ENCODE data around the gene DCAF5. TPM values are rescaled to one million over a fixed set of nuclear protein-coding genes. Genes with fewer than 3 reads are reported as not detected.

Gene DCAF5
- total and polyA plus RNA-seq, 2 of the 13 experiments (the other 11 are each of a cell fraction or from before 2014, with no cell fraction given): 13.4 to 31.6 TPM

- TF ChIP-seq, protein P1, sequence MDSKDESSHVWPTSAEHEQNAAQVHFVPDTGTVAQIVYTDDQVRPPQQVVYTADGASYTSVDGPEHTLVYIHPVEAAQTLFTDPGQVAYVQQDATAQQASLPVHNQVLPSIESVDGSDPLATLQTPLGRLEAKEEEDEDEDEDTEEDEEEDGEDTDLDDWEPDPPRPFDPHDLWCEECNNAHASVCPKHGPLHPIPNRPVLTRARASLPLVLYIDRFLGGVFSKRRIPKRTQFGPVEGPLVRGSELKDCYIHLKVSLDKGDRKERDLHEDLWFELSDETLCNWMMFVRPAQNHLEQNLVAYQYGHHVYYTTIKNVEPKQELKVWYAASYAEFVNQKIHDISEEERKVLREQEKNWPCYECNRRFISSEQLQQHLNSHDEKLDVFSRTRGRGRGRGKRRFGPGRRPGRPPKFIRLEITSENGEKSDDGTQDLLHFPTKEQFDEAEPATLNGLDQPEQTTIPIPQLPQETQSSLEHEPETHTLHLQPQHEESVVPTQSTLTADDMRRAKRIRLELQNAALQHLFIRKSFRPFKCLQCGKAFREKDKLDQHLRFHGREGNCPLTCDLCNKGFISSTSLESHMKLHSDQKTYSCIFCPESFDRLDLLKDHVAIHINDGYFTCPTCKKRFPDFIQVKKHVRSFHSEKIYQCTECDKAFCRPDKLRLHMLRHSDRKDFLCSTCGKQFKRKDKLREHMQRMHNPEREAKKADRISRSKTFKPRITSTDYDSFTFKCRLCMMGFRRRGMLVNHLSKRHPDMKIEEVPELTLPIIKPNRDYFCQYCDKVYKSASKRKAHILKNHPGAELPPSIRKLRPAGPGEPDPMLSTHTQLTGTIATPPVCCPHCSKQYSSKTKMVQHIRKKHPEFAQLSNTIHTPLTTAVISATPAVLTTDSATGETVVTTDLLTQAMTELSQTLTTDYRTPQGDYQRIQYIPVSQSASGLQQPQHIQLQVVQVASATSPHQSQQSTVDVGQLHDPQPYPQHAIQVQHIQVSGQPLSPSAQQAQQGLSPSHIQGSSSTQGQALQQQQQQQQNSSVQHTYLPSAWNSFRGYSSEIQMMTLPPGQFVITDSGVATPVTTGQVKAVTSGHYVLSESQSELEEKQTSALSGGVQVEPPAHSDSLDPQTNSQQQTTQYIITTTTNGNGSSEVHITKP (CRISPR knock-in tag; IDR thresholded peaks at IDR 0.05; ENCODE audit: low read depth): no peak
- TF ChIP-seq FLYWCH1 (CRISPR knock-in tag; IDR thresholded peaks at IDR 0.05) (no peak), DMAP1 (CRISPR knock-in tag; IDR thresholded peaks at IDR 0.05) (no peak; the same call in 1 of the 2 replicates), SNAPC2 (CRISPR knock-in tag; IDR thresholded peaks at IDR 0.05) (no peak), ZNF446 (CRISPR knock-in tag; IDR thresholded peaks at IDR 0.05) (no peak), ZC3H13 (CRISPR knock-in tag; IDR thresholded peaks at IDR 0.05) (no peak), HOXA7 (CRISPR knock-in tag; IDR thresholded peaks at IDR 0.05) (no peak), POLR2AphosphoS2 (IDR thresholded peaks at IDR 0.05; ENCODE audit: low read depth, low read length) (no peak), ERF (CRISPR knock-in tag; IDR thresholded peaks at IDR 0.05) (no peak), ZNF30 (CRISPR knock-in tag; IDR thresholded peaks at IDR 0.05) (no peak), TERF1 (CRISPR knock-in tag; IDR thresholded peaks at IDR 0.05) (no peak), NCOR1 (IDR thresholded peaks at IDR 0.05; ENCODE audit: borderline replicate concordance, low read length) (no peak), ZNF784 (CRISPR knock-in tag; IDR thresholded peaks at IDR 0.05; ENCODE audit: borderline replicate concordance) (0 out of 2 replicates have a peak, but pooled peaks have one; percentile 24), HDAC2 (CRISPR knock-in tag; IDR thresholded peaks at IDR 0.05) (peak; percentile 36; the same call in 1 of the 2 replicates), ZNF225 (CRISPR knock-in tag; IDR thresholded peaks at IDR 0.05) (0 out of 2 replicates have a peak, but pooled peaks have one; percentile 19), POLR2A (IDR thresholded peaks at IDR 0.05; ENCODE audit: insufficient read depth in 1 of 2, low read depth in 2 of 2, low read length in 2 of 2) (peak in 1 of 2 experiments; percentile 66; a peak in 2 of 4 replicates)
- TF ChIP-seq, protein P2, sequence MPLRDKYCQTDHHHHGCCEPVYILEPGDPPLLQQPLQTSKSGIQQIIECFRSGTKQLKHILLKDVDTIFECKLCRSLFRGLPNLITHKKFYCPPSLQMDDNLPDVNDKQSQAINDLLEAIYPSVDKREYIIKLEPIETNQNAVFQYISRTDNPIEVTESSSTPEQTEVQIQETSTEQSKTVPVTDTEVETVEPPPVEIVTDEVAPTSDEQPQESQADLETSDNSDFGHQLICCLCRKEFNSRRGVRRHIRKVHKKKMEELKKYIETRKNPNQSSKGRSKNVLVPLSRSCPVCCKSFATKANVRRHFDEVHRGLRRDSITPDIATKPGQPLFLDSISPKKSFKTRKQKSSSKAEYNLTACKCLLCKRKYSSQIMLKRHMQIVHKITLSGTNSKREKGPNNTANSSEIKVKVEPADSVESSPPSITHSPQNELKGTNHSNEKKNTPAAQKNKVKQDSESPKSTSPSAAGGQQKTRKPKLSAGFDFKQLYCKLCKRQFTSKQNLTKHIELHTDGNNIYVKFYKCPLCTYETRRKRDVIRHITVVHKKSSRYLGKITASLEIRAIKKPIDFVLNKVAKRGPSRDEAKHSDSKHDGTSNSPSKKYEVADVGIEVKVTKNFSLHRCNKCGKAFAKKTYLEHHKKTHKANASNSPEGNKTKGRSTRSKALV (CRISPR knock-in tag; IDR thresholded peaks at IDR 0.05): peak; percentile 48; the same call in 1 of the 2 replicates
- TF ChIP-seq, protein P3, sequence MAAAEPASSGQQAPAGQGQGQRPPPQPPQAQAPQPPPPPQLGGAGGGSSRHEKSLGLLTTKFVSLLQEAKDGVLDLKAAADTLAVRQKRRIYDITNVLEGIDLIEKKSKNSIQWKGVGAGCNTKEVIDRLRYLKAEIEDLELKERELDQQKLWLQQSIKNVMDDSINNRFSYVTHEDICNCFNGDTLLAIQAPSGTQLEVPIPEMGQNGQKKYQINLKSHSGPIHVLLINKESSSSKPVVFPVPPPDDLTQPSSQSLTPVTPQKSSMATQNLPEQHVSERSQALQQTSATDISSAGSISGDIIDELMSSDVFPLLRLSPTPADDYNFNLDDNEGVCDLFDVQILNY (CRISPR knock-in tag; conservative IDR thresholded peaks at IDR 0.05): no peak
- TF ChIP-seq, protein P4, sequence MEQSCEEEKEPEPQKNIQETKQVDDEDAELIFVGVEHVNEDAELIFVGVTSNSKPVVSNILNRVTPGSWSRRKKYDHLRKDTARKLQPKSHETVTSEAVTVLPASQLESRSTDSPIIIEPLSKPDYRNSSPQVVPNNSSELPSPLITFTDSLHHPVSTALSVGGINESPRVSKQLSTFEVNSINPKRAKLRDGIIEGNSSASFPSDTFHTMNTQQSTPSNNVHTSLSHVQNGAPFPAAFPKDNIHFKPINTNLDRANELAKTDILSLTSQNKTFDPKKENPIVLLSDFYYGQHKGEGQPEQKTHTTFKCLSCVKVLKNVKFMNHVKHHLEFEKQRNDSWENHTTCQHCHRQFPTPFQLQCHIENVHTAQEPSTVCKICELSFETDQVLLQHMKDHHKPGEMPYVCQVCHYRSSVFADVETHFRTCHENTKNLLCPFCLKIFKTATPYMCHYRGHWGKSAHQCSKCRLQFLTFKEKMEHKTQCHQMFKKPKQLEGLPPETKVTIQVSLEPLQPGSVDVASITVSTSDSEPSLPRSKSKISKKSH (CRISPR knock-in tag; IDR thresholded peaks at IDR 0.05; ENCODE audit: borderline replicate concordance): no peak
Observed at GRCh38 chr14:69153152-69153872, 393 bp upstream of the DCAF5 start (continued).

All from HepG2 (cell line).